Neural cell (in vitro differentiated cells): ENCODE measurements around the gene SLC10A3.

ENCODE experiments used
- CTCF ChIP-seq: fragments of 450-650 bp; IDR thresholded peaks from 2 replicates; pipeline ENCODE4 v1.5.1; 2014; ENCODE audit warnings: antibody characterized with exemption, mild to moderate bottlenecking, moderate library complexity; ENCODE audit not compliant: poor library complexity, severe bottlenecking
- EP300 ChIP-seq: fragments of 450-650 bp; conservative IDR thresholded peaks from 2 replicates; pipeline ENCODE4 v1.6.1; 2014; ENCODE audit warnings: antibody characterized with exemption, mild to moderate bottlenecking, moderate library complexity; ENCODE audit not compliant: poor library complexity, severe bottlenecking
- MXI1 ChIP-seq: fragments of 450-650 bp; conservative IDR thresholded peaks from 2 replicates; pipeline ENCODE4 v1.6.1; 2014; ENCODE audit warnings: antibody characterized with exemption, mild to moderate bottlenecking; ENCODE audit not compliant: poor library complexity, severe bottlenecking
- TF ChIP-seq, protein P1 (sequence below): IDR thresholded peaks from 2 replicates; pipeline ENCODE4 v1.6.1; 2012; ENCODE audit warnings: borderline replicate concordance

GRCh38 chrX:154502989-154503388, 12.6 kb upstream of the SLC10A3 start:
- TF ChIP-seq CTCF = no peak
- TF ChIP-seq, protein P1, sequence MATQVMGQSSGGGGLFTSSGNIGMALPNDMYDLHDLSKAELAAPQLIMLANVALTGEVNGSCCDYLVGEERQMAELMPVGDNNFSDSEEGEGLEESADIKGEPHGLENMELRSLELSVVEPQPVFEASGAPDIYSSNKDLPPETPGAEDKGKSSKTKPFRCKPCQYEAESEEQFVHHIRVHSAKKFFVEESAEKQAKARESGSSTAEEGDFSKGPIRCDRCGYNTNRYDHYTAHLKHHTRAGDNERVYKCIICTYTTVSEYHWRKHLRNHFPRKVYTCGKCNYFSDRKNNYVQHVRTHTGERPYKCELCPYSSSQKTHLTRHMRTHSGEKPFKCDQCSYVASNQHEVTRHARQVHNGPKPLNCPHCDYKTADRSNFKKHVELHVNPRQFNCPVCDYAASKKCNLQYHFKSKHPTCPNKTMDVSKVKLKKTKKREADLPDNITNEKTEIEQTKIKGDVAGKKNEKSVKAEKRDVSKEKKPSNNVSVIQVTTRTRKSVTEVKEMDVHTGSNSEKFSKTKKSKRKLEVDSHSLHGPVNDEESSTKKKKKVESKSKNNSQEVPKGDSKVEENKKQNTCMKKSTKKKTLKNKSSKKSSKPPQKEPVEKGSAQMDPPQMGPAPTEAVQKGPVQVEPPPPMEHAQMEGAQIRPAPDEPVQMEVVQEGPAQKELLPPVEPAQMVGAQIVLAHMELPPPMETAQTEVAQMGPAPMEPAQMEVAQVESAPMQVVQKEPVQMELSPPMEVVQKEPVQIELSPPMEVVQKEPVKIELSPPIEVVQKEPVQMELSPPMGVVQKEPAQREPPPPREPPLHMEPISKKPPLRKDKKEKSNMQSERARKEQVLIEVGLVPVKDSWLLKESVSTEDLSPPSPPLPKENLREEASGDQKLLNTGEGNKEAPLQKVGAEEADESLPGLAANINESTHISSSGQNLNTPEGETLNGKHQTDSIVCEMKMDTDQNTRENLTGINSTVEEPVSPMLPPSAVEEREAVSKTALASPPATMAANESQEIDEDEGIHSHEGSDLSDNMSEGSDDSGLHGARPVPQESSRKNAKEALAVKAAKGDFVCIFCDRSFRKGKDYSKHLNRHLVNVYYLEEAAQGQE = no peak
- no peak for TF ChIP-seq MXI1
- no peak for TF ChIP-seq EP300
